Large intestine (tissue), 3 donors: ENCODE measurements around the gene HOXD4. TPM values are rescaled to one million over a fixed set of nuclear protein-coding genes. Genes with fewer than 3 reads are reported as not detected.
A peak's percentile ranks its signal among the peaks of the same experiment; 100 is the strongest.

ENCODE experiments used
- DNase-seq, 2 donors: peaks; one replicate each; pipeline versions ENCODE4 v3.0.0 to v3.0.0-alpha.2; 2013
- H3K27ac ChIP-seq: one replicate; pipeline ENCODE4 v1.5.1; 2013; ENCODE audit warnings: low read length
- H3K27me3 ChIP-seq: 2 replicates; pipeline ENCODE4 v1.6.1; 2013; ENCODE audit warnings: low read length; ENCODE audit not compliant: control insufficient read depth, insufficient read depth
- H3K36me3 ChIP-seq: 2 replicates; pipeline ENCODE4 v1.6.1; 2013; ENCODE audit warnings: low read length; ENCODE audit not compliant: control insufficient read depth, insufficient read depth
- H3K4me1 ChIP-seq: one replicate; pipeline ENCODE4 v1.6.1; 2013; ENCODE audit warnings: low read length; ENCODE audit not compliant: control insufficient read depth, insufficient read depth
- H3K4me3 ChIP-seq: one replicate; pipeline ENCODE4 v1.5.1; 2013; ENCODE audit warnings: low read length
- H3K9me3 ChIP-seq: one replicate; pipeline ENCODE4 v1.6.1; 2013; ENCODE audit warnings: mild to moderate bottlenecking, low read depth, low read length, moderate library complexity; ENCODE audit not compliant: control insufficient read depth
- WGBS: methylation state at CpG from one replicate; pipeline ENCODE4 v1.1.5; 2013; ENCODE audit warnings: low lambda C conversion rate; ENCODE audit not compliant: insufficient coverage; 5-methylcytosine and 5-hydroxymethylcytosine counted together
- polyA plus RNA-seq: library from polyadenylated mRNA; unstranded; fragments of 120-200 nt; gene quantifications from one replicate; pipeline ENCODE4 v1.2.1, GENCODE V29; 2013

The HOXD4 gene
- polyA plus RNA-seq, 1 donor: 4.9 TPM

DNA sequence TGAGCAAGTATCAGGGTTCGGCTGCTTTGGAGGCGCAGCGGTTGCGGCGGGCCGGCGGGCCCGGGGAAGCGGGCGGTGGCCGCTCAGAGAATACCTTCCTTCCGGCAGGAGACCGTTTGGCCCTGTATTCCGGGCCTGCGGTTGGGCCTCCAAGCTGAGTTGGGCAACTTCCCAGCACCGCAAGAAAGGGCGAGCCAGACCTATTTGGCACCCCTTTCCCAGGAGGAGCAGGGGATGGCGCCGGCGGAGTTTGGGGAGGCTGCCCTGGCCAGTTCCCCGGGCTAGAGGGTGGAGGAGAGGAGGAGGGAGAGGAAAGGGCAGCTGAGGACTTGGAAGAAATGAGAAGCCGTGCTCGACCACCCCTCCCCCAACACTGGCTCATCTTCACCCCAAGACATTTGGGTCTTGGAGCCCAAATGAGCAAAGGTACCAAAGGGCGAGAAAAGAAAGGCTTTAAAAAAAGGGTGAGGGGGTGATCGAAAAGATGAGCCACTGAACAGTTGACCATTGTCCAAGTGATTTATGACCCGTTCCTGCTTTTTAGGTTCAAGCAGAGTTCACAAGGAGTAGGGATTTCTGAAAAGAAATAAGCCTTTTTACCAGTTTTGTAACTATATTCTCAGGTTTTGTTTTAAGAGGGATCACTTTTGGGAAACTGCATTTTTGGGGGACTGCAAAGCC, 14.2 kb downstream of the HOXD4 start:
- H3K36me3 ChIP-seq: no peaks in the 10 kb centered on the region
- peaks cover 13% of the 10 kb centered on the region for H3K9me3 ChIP-seq
- peak overlapping the region; percentile 25 for H3K4me3 ChIP-seq
- H3K4me1 ChIP-seq: peaks cover 10% of the 10 kb centered on the region
- 16% methylated on average over 5 of the region's 26 CpGs for WGBS
- peaks cover 91% of the 10 kb centered on the region for H3K27me3 ChIP-seq
- peak overlapping the region; percentile 14 for H3K27ac ChIP-seq
- DNase-seq: no peak

- Histone ChIP-seq H3K9me3 (peaks cover 13% of the 10 kb centered on the region), H3K4me3 (no peak overlapping the region), H3K27me3 (peaks cover 91% of the 10 kb centered on the region), H3K36me3 (no peaks in the 10 kb centered on the region), H3K4me1 (peaks cover 6% of the 10 kb centered on the region), H3K27ac (no peak overlapping the region)
- no peak for DNase-seq
- WGBS: no CpG with 5 or more reads among the region's 2 CpGs
These were observed 14.9 kb downstream of the HOXD4 start for GRCh38 chr2:176166272-176166671.

DNA sequence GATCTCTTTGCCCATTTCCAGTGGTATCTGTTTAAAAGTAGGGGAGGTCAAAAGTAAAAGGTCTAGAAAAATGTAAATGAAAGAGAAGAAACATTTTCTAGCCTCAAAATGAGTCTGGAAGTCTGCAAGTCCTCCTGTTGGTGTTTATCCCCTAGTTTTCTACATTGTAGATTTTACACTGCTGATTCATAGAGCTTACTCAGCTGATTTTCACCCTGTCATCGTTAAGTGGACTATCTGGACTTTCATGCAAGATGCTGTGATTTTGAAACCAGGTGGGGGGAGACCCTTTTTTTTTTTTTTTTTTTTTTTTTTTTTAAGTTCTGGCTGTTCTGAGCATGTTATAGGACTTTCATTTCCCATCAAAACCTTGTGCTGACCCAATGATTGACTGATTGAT, 16.0 kb downstream of the HOXD4 start:
- Histone ChIP-seq H3K4me1 (peaks cover 6% of the 10 kb centered on the region), H3K27ac (no peak overlapping the region), H3K9me3 (peaks cover 20% of the 10 kb centered on the region), H3K27me3 (peaks cover 91% of the 10 kb centered on the region), H3K36me3 (no peaks in the 10 kb centered on the region), H3K4me3 (no peak overlapping the region)
- no CpG with 5 or more reads among the region's 1 CpG for WGBS
- no peak for DNase-seq

DNA sequence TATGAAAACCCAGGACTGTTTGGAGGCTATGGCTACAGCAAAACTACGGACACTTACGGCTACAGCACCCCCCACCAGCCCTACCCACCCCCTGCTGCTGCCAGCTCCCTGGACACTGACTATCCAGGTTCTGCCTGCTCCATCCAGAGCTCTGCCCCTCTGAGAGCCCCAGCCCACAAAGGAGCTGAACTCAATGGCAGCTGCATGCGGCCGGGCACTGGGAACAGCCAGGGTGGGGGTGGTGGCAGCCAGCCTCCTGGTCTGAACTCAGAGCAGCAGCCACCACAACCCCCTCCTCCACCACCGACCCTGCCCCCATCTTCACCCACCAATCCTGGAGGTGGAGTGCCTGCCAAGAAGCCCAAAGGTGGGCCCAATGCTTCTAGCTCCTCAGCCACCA, 17.8 kb downstream of the HOXD4 start:
- Histone ChIP-seq H3K36me3 (no peaks in the 10 kb centered on the region), H3K27ac (no peak overlapping the region), H3K27me3 (peaks cover 91% of the 10 kb centered on the region), H3K4me3 (no peak overlapping the region), H3K4me1 (peaks cover 9% of the 10 kb centered on the region), H3K9me3 (peaks cover 17% of the 10 kb centered on the region)
- WGBS: no CpG with 5 or more reads among the region's 5 CpGs
- DNase-seq: no peak

DNA sequence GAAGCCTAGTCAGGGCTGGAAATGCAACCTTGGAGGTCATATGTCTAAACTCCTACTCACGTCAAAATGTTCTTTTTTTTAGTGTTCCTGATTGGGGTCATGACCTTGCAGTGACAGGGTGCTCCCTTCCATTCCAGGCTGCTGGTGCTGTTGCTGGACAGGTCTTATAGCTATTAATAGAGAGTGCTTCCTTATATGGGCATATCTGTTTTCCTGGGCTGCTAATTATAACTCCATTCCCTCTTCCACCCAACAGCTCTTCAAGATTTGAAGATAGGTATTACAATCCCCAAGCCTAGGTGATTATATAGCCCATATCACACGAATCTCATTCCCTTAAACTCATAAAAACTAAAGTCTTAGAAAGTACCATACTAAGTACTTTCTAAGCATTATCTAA, 18.4 kb downstream of the HOXD4 start:
- Histone ChIP-seq H3K4me3 (no peak overlapping the region), H3K27ac (no peak overlapping the region), H3K4me1 (peaks cover 8% of the 10 kb centered on the region), H3K36me3 (no peaks in the 10 kb centered on the region), H3K9me3 (peaks cover 14% of the 10 kb centered on the region), H3K27me3 (peaks cover 91% of the 10 kb centered on the region)
- no peak for DNase-seq
- WGBS: no CpG with 5 or more reads among the region's 2 CpGs

DNA sequence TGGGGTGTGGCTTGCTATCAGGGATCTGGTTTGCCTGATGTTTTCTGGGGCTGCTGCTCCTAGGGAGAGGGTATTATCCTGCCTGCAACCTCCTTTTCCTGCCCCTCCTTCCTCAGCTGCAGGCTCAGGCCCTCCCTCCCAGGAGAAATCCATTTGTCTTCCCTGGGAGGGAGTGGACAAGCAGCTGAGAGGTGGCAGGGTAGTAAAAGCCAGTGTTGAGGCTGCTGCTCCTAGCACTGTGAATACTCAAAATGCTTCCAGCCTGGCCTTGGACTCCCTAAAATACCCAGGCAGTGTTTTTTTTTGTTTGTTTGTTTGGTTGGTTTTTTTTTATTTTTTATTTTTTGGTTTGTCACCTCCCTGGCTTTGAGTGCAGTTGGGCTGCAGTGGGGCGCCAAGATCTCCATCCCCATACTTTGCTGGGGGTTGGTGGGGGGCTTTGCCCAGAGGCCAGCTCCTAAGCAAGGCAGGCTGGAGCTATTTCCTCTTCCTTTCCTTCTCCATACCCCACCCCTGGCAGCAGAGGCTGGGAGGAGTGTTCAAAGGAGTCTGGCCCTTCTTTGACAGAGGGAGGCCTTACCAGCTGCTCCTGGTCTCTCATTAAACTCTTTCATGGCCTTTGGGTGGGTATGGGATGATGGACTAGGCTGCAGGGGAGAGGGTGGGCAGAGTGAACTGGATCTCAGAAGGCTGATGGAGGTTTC, 19.4 kb downstream of the HOXD4 start:
- Histone ChIP-seq H3K9me3 (peaks cover 10% of the 10 kb centered on the region), H3K27ac (peak overlapping the region; percentile 20), H3K4me3 (no peak overlapping the region), H3K36me3 (no peaks in the 10 kb centered on the region), H3K4me1 (peaks cover 7% of the 10 kb centered on the region), H3K27me3 (peaks cover 91% of the 10 kb centered on the region)
- no peak for DNase-seq
- WGBS: no CpG with 5 or more reads among the region's 1 CpG

GRCh38 chr2:176171351-176172006, 20.1 kb downstream of the HOXD4 start:
- DNase-seq: no peak
- peak overlapping the region; percentile 20 for H3K27ac ChIP-seq

DNA sequence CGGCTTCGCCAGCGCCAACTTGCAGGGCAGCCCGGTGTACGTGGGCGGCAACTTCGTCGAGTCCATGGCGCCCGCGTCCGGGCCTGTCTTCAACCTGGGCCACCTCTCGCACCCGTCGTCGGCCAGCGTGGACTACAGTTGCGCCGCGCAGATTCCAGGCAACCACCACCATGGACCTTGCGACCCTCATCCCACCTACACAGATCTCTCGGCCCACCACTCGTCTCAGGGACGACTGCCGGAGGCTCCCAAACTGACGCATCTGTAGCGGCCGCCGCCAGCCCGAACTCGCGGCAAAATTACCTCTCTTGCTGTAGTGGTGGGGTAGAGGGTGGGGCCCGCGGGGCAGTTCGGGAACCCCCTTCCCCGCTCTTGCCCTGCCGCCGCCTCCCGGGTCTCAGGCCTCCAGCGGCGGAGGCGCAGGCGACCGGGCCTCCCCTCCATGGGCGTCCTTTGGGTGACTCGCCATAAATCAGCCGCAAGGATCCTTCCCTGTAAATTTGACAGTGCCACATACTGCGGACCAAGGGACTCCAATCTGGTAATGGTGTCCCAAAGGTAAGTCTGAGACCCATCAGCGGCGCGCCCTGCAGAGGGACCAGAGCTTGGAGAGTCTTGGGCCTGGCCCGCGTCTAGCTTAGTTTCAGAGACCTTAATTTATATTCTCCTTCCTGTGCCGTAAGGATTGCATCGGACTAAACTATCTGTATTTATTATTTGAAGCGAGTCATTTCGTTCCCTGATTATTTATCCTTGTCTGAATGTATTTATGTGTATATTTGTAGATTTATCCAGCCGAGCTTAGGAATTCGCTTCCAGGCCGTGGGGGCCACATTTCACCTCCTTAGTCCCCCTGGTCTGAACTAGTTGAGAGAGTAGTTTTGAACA, 20.9 kb downstream of the HOXD4 start:
- Histone ChIP-seq H3K27ac (no peak overlapping the region), H3K9me3 (peaks cover 10% of the 10 kb centered on the region), H3K27me3 (peaks cover 94% of the 10 kb centered on the region), H3K4me1 (peaks cover 7% of the 10 kb centered on the region), H3K4me3 (peak overlapping the region; percentile 16), H3K36me3 (no peaks in the 10 kb centered on the region)
- DNase-seq: no peak
- no CpG with 5 or more reads among the region's 60 CpGs for WGBS

More at GRCh38 chr2:176171351-176172006, 20.1 kb downstream of the HOXD4 start:
- Histone ChIP-seq H3K4me3 (no peak overlapping the region), H3K27me3 (peaks cover 92% of the 10 kb centered on the region), H3K9me3 (peaks cover 10% of the 10 kb centered on the region), H3K36me3 (no peaks in the 10 kb centered on the region), H3K4me1 (peaks cover 7% of the 10 kb centered on the region)
- WGBS: no CpG with 5 or more reads among the region's 51 CpGs

- no peak overlapping the region for H3K27ac ChIP-seq
- 30% methylated on average over 2 of the region's 14 CpGs for WGBS
- H3K27me3 ChIP-seq: peaks cover 94% of the 10 kb centered on the region
- H3K4me3 ChIP-seq: peak overlapping the region; percentile 16
- no peak for DNase-seq
- peaks cover 7% of the 10 kb centered on the region for H3K4me1 ChIP-seq
- H3K9me3 ChIP-seq: peaks cover 10% of the 10 kb centered on the region
- H3K36me3 ChIP-seq: no peaks in the 10 kb centered on the region
These were observed 21.7 kb downstream of the HOXD4 start for GRCh38 chr2:176172895-176173566.
